HepG2 (cell line): ENCODE measurements around the gene GLB1L. TPM values are rescaled to one million over a fixed set of nuclear protein-coding genes. Genes with fewer than 3 reads are reported as not detected.
A peak's percentile ranks its signal among the peaks of the same experiment; 100 is the strongest.

Source experiments
- FLYWCH1 ChIP-seq: sonication (generic); formaldehyde crosslinking; IDR thresholded peaks from 2 replicates; pipeline ENCODE4 v1.8.1; 2023; ENCODE audit warnings: mild to moderate bottlenecking, missing genetic modification reagents
- GABPB1 ChIP-seq: IDR thresholded peaks from 2 replicates; pipeline ENCODE4 v1.6.1; 2016; ENCODE audit warnings: mild to moderate bottlenecking, missing genetic modification reagents, moderate library complexity, missing compliant biosample characterization
- HNRNPL ChIP-seq: fragments of 200-400 bp; formaldehyde crosslinking; IDR thresholded peaks from 2 replicates; pipeline ENCODE4 v1.6.1; 2017; ENCODE audit warnings: mild to moderate bottlenecking, low read depth, low read length
- PHF20 ChIP-seq: sonication (generic); formaldehyde crosslinking; IDR thresholded peaks from 2 replicates; pipeline ENCODE4 v1.5.0; 2020; ENCODE audit warnings: mild to moderate bottlenecking, missing genetic modification reagents
- RCOR2 ChIP-seq: IDR thresholded peaks from 2 replicates; pipeline ENCODE4 v1.6.1; 2016; ENCODE audit warnings: missing biosample characterization, missing genetic modification reagents
- TAF15 ChIP-seq: fragments of 200-400 bp; formaldehyde crosslinking; IDR thresholded peaks from one replicate; pipeline ENCODE4 v1.6.1; 2018; ENCODE audit warnings: mild to moderate bottlenecking, low read depth, low read length; ENCODE audit not compliant: poor library complexity, severe bottlenecking
- ZBTB49 ChIP-seq: sonication (generic); formaldehyde crosslinking; IDR thresholded peaks from 2 replicates; pipeline ENCODE4 v1.4.0; 2020; ENCODE audit warnings: missing genetic modification reagents, borderline replicate concordance
- ZNF207 ChIP-seq: fragments of 450-650 bp; IDR thresholded peaks from 2 replicates; pipeline ENCODE4 v1.6.1; 2016; ENCODE audit warnings: antibody characterized with exemption, borderline replicate concordance
- ZNF331 ChIP-seq: sonication (generic); formaldehyde crosslinking; IDR thresholded peaks from 2 replicates; pipeline ENCODE4 v1.4.0; 2020; ENCODE audit warnings: missing genetic modification reagents
- ZNF407 ChIP-seq: sonication (generic); formaldehyde crosslinking; IDR thresholded peaks from one replicate; pipeline ENCODE4 v1.5.1; 2020; ENCODE audit warnings: mild to moderate bottlenecking, missing genetic modification reagents; ENCODE audit errors: not compliant biosample characterization
- ZNF839 ChIP-seq: sonication (generic); formaldehyde crosslinking; IDR thresholded peaks from 2 replicates; pipeline ENCODE4 v1.4.0; 2020; ENCODE audit warnings: missing genetic modification reagents, mild to moderate bottlenecking, borderline replicate concordance
- polyA plus RNA-seq, 8 experiments: library from polyadenylated mRNA; depleted of rRNA in 3 of 8; stranded (reverse) in 7 of 8; unstranded in 1 of 8; fragments of >200 nt; fragmentation: Illumina TruSeq in 4 of 8; extraction: Trizol in 4 of 8; gene quantifications; 2 replicates each; pipeline versions ENCODE4 v1.2.1 to v1.2.3, GENCODE V29; 2011 to 2016; ENCODE audit warnings: low read depth in 4 of 8, missing spikeins in 1 of 8, mixed read lengths in 1 of 8; ENCODE audit not compliant: insufficient read depth in 1 of 8
- total RNA-seq, 5 experiments: library from RNA; depleted of rRNA; stranded (reverse); fragments of >200 nt; fragmentation: Illumina TruSeq; extraction: Trizol; gene quantifications; 2 replicates each; pipeline ENCODE4 v1.2.3, GENCODE V29; 2016; ENCODE audit warnings: low read depth in 1 of 5

The GLB1L gene
- total and polyA plus RNA-seq, 2 of the 13 experiments (the other 11 are each of a cell fraction or from before 2014, with no cell fraction given) = 6.8 to 7.3 TPM

DNA sequence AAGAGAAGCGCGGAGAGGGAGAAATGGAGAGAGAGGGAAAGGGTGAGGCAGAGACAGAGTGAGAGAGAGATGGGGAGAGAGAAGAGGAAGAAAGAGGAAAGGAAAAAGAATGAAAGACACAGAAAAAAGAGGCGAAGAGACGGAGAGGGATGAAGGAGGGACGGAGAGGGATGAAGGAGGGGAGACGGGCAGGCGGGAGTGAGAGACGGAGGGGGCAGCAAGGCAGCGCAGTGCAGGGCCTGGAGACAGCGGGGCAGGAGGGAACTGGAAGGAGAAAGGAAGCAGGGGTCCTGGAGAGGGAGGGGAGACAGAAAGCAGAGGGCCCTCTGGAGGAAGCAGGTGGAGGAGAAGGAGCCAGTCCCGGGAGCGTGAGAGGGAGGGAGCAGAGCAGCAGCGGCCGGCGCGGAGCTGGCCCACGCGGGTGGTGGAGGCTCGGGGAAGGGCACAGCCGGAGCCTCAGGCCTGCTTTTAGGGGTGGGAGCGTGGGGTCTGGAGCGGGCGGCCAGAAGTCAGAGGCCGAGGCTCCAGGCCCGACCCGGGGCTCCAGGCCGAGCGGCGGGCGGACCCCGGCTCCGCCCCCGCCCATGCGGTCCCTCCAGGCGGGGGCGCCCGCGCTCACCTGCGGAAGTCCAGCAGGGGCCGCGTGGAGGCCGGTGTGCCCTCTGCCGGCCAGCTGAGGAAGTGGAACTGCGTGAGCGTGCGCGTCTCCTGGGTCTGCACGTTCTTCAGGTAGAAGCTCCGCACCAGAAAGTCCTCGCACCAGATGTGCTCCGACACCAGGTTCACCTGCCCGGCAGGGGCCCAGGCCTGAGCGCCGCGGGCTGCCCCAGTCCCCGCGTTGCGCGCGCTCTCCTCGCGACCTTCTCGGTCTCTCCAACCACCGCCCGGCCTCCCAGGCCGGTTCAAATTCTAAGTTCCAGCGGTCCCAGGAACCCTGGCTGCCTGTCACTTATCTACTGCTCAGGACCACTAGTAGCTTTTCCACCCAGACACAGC is 49.4 kb upstream of the GLB1L start (continued):
- TF ChIP-seq ZNF407 (CRISPR knock-in tag) (no peak), FLYWCH1 (CRISPR knock-in tag) (peak; percentile 78; the same call in 1 of the 2 replicates), RCOR2 (CRISPR knock-in tag) (peak; percentile 56; the same call in 1 of the 2 replicates), ZBTB49 (CRISPR knock-in tag) (no peak), ZNF331 (CRISPR knock-in tag) (peak; percentile 95), ZNF839 (CRISPR knock-in tag) (peak; percentile 76; the same call in 1 of the 2 replicates), PHF20 (peak; percentile 63; the same call in 1 of the 2 replicates), GABPB1 (CRISPR knock-in tag) (peak; percentile 90), HNRNPL (0 out of 2 replicates have a peak, but pooled peaks have one; percentile 27), ZNF207 (no peak), TAF15 (no peak)
